Gastroesophageal sphincter (tissue), 3 donors: ENCODE measurements around the gene SLC1A4.

Source experiments
- CTCF ChIP-seq, 4 experiments: fragments of 200-600 bp in 2 of 4; fragments of 450-650 bp in 2 of 4; sonication (generic) in 1 of 4; IDR thresholded peaks; one replicate each; pipeline ENCODE4 v1.5.1; 2017 to 2019; ENCODE audit warnings: antibody characterized with exemption in 4 of 4, mild to moderate bottlenecking in 2 of 4, moderate library complexity in 2 of 4
- EP300 ChIP-seq: sonication (generic); formaldehyde crosslinking; IDR thresholded peaks from one replicate; pipeline ENCODE4 v1.6.1; 2017; ENCODE audit warnings: antibody characterized with exemption, mild to moderate bottlenecking
- POLR2A ChIP-seq, 2 donors: fragments of 450-650 bp; IDR thresholded peaks; one replicate each; pipeline ENCODE4 v1.6.1; 2017; ENCODE audit warnings: antibody characterized with exemption in 2 of 2, mild to moderate bottlenecking in 2 of 2, moderate library complexity in 1 of 2
- POLR2AphosphoS5 ChIP-seq: sonication (generic); formaldehyde crosslinking; IDR thresholded peaks from one replicate; pipeline ENCODE4 v1.6.1; 2017; ENCODE audit warnings: antibody characterized with exemption

GRCh38 chr2:65023742-65024141 lies 34.5 kb downstream of the SLC1A4 start:
- TF ChIP-seq CTCF (IDR thresholded peaks at IDR 0.05): no peak
- no peak for TF ChIP-seq EP300
- TF ChIP-seq POLR2A (IDR thresholded peaks at IDR 0.05): no peak
- no peak for TF ChIP-seq POLR2AphosphoS5
